ENCODE measurements around the gene SLC36A3.

SLC36A3 gene

GRCh38 chr5:151274666-151275065 lies 28.9 kb downstream of the SLC36A3 start:
- TF ChIP-seq EZH2 (optimal IDR thresholded peaks at IDR 0.05; ENCODE audit: low read depth, low read length) (no peak), CTCF (IDR thresholded peaks at IDR 0.05; ENCODE audit: low read length) (no peak), EZH2phosphoT487 (IDR thresholded peaks at IDR 0.05; ENCODE audit: low read length) (no peak)
- H2AFZ ChIP-seq (ENCODE audit: low read length), result no peak overlapping the region
- H3K79me2 ChIP-seq (ENCODE audit: low read length), result no peaks in the 10 kb centered on the region
- H3F3A ChIP-seq (ENCODE audit: insufficient read depth, low read length), result no peaks in the 10 kb centered on the region
- no peak overlapping the region for H3K27ac ChIP-seq (ENCODE audit: low read length)
- H4K20me1 ChIP-seq (ENCODE audit: insufficient read depth, low read length), result no peaks in the 10 kb centered on the region
- H3K9me3 ChIP-seq (replicated peaks; ENCODE audit: insufficient read depth, low read length), result no peaks in the 10 kb centered on the region
- no peak overlapping the region for H3K4me2 ChIP-seq (ENCODE audit: low read depth, low read length)
- no peaks in the 10 kb centered on the region for H3K27me3 ChIP-seq (replicated peaks; ENCODE audit: insufficient read depth, low read length)
- no peaks in the 10 kb centered on the region for H3K36me3 ChIP-seq (replicated peaks; ENCODE audit: insufficient read depth, low read length)
- no peak for DNase-seq
- no peaks in the 10 kb centered on the region for H3K9me2 ChIP-seq (replicated peaks; ENCODE audit: insufficient read depth, low read length)
- H3K4me3 ChIP-seq (ENCODE audit: low read length), result no peak overlapping the region
- no peaks in the 10 kb centered on the region for H3K4me1 ChIP-seq (ENCODE audit: low read length)
- no peak overlapping the region for H3K9ac ChIP-seq (ENCODE audit: low read length)

GRCh38 chr5:151271336-151271735 lies 32.2 kb downstream of the SLC36A3 start:
- H3K4me2 ChIP-seq (ENCODE audit: low read depth, low read length), result no peak overlapping the region
- no peaks in the 10 kb centered on the region for H3K4me1 ChIP-seq (ENCODE audit: low read length)
- TF ChIP-seq EZH2 (optimal IDR thresholded peaks at IDR 0.05; ENCODE audit: low read depth, low read length) (no peak), EZH2phosphoT487 (IDR thresholded peaks at IDR 0.05; ENCODE audit: low read length) (no peak), CTCF (IDR thresholded peaks at IDR 0.05; ENCODE audit: low read length) (no peak)
- H3K36me3 ChIP-seq (replicated peaks; ENCODE audit: insufficient read depth, low read length), result no peaks in the 10 kb centered on the region
- no peaks in the 10 kb centered on the region for H3K27me3 ChIP-seq (replicated peaks; ENCODE audit: insufficient read depth, low read length)
- H3K9me3 ChIP-seq (replicated peaks; ENCODE audit: insufficient read depth, low read length), result no peaks in the 10 kb centered on the region
- no peaks in the 10 kb centered on the region for H3K79me2 ChIP-seq (ENCODE audit: low read length)
- H2AFZ ChIP-seq (ENCODE audit: low read length), result no peak overlapping the region
- H3K9ac ChIP-seq (ENCODE audit: low read length), result no peak overlapping the region
- no peaks in the 10 kb centered on the region for H3F3A ChIP-seq (ENCODE audit: insufficient read depth, low read length)
- H3K4me3 ChIP-seq (ENCODE audit: low read length), result no peak overlapping the region
- no peaks in the 10 kb centered on the region for H3K9me2 ChIP-seq (replicated peaks; ENCODE audit: insufficient read depth, low read length)
- DNase-seq, result no peak
- H3K27ac ChIP-seq (ENCODE audit: low read length), result no peak overlapping the region
- no peaks in the 10 kb centered on the region for H4K20me1 ChIP-seq (ENCODE audit: insufficient read depth, low read length)

GRCh38 chr5:151270599-151270998 lies 33.0 kb downstream of the SLC36A3 start:
- Histone ChIP-seq H3F3A (ENCODE audit: insufficient read depth, low read length) (no peaks in the 10 kb centered on the region), H2AFZ (ENCODE audit: low read length) (no peak overlapping the region), H3K4me1 (ENCODE audit: low read length) (no peaks in the 10 kb centered on the region), H3K79me2 (ENCODE audit: low read length) (no peaks in the 10 kb centered on the region), H3K4me2 (ENCODE audit: low read depth, low read length) (no peak overlapping the region), H3K9me2 (replicated peaks; ENCODE audit: insufficient read depth, low read length) (no peaks in the 10 kb centered on the region), H3K27ac (ENCODE audit: low read length) (no peak overlapping the region), H3K4me3 (ENCODE audit: low read length) (no peak overlapping the region), H3K9ac (ENCODE audit: low read length) (no peak overlapping the region), H3K36me3 (replicated peaks; ENCODE audit: insufficient read depth, low read length) (no peaks in the 10 kb centered on the region), H3K9me3 (replicated peaks; ENCODE audit: insufficient read depth, low read length) (no peaks in the 10 kb centered on the region), H3K27me3 (replicated peaks; ENCODE audit: insufficient read depth, low read length) (no peaks in the 10 kb centered on the region), H4K20me1 (ENCODE audit: insufficient read depth, low read length) (no peaks in the 10 kb centered on the region)
- no peak for TF ChIP-seq EZH2 (optimal IDR thresholded peaks at IDR 0.05; ENCODE audit: low read depth, low read length)
- no peak for TF ChIP-seq CTCF (IDR thresholded peaks at IDR 0.05; ENCODE audit: low read length)
- TF ChIP-seq EZH2phosphoT487 (IDR thresholded peaks at IDR 0.05; ENCODE audit: low read length), result no peak
- DNase-seq, result no peak
